Naive thymus-derived CD4-positive, alpha-beta T cell (primary cell): ENCODE measurements around the gene FKBP2. TPM values are rescaled to one million over a fixed set of nuclear protein-coding genes. Genes with fewer than 3 reads are reported as not detected.
A peak's percentile ranks its signal among the peaks of the same experiment; 100 is the strongest.

Experiments
- ATAC-seq: fragments of 150-1000 bp; cut with Tn5 transposase; 2 replicates; pipeline ENCODE4 v1.10.0; 2021; ENCODE audit warnings: mild to moderate bottlenecking, moderate library complexity
- CTCF ChIA-PET: fragments of 350-600 bp; sonication (Branson Sonifier 250); formaldehyde crosslinking; loops from one replicate; lab custom pipeline; 2021; ENCODE audit warnings: antibody characterized with exemption; lab: Charles Lee
- POLR2A ChIA-PET: fragments of 350-600 bp; sonication (Branson Sonifier 250); formaldehyde crosslinking; loops from one replicate; lab custom pipeline; 2021; ENCODE audit warnings: antibody characterized with exemption, inconsistent platforms; lab: Charles Lee
- DNase-seq, 9 donors: peaks; one replicate each; pipeline versions ENCODE4 v3.0.0 to v3.0.0-alpha.2; 2020 to 2022; ENCODE audit warnings: mixed read lengths in 1 of 9
- H3K27ac ChIP-seq: one replicate; pipeline ENCODE4 v1.7.0; 2013; ENCODE audit warnings: mild to moderate bottlenecking, low read depth, low read length, moderate library complexity
- H3K27me3 ChIP-seq, 2 donors: one replicate each; pipeline ENCODE4 v1.7.0; 2013; ENCODE audit warnings: low read length in 2 of 2, mild to moderate bottlenecking in 2 of 2, moderate library complexity in 2 of 2; ENCODE audit not compliant: control insufficient read depth in 2 of 2, insufficient read depth in 2 of 2
- H3K36me3 ChIP-seq, 3 experiments: 1 replicate in 2 of 3; 2 replicates in 1 of 3; pipeline ENCODE4 v1.7.0; 2013; ENCODE audit warnings: low read length in 3 of 3, mild to moderate bottlenecking in 3 of 3, moderate library complexity in 1 of 3; ENCODE audit not compliant: insufficient read depth in 3 of 3, control insufficient read depth in 2 of 3
- H3K4me1 ChIP-seq, 2 donors: one replicate each; pipeline ENCODE4 v1.7.0; 2013; ENCODE audit warnings: low read length in 2 of 2, mild to moderate bottlenecking in 2 of 2, moderate library complexity in 1 of 2; ENCODE audit not compliant: control insufficient read depth in 2 of 2, insufficient read depth in 2 of 2
- H3K4me3 ChIP-seq: 2 replicates; pipeline ENCODE4 v1.7.0; 2013; ENCODE audit warnings: mild to moderate bottlenecking, low read length
- H3K9me3 ChIP-seq, 3 experiments: 1 replicate in 2 of 3; 2 replicates in 1 of 3; pipeline ENCODE4 v1.7.0; 2013; ENCODE audit warnings: low read length in 3 of 3; ENCODE audit not compliant: control insufficient read depth in 2 of 3
- H3K27ac Mint-ChIP-seq, 9 donors: one replicate each; pipeline ENCODE4 v1.8.0; 2020 to 2022; ENCODE audit warnings: mixed read lengths in 9 of 9, mild to moderate bottlenecking in 8 of 9, moderate library complexity in 5 of 9, inconsistent platforms in 2 of 9
- H3K27me3 Mint-ChIP-seq, 5 donors: one replicate each; pipeline ENCODE4 v1.8.0; 2021 to 2022; ENCODE audit warnings: mixed read lengths in 5 of 5, mild to moderate bottlenecking in 1 of 5
- H3K36me3 Mint-ChIP-seq, 5 donors: one replicate each; pipeline ENCODE4 v1.8.0; 2020 to 2022; ENCODE audit warnings: mixed read lengths in 5 of 5, mild to moderate bottlenecking in 3 of 5, inconsistent platforms in 1 of 5
- H3K4me1 Mint-ChIP-seq, 7 donors: one replicate each; pipeline ENCODE4 v1.8.0; 2020 to 2022; ENCODE audit warnings: mixed read lengths in 7 of 7, mild to moderate bottlenecking in 3 of 7, inconsistent platforms in 1 of 7
- H3K4me3 Mint-ChIP-seq, 10 donors: one replicate each; pipeline ENCODE4 v1.8.0; 2020 to 2022; ENCODE audit warnings: mild to moderate bottlenecking in 10 of 10, mixed read lengths in 10 of 10, moderate library complexity in 6 of 10, inconsistent platforms in 2 of 10
- H3K9me3 Mint-ChIP-seq, 11 donors: one replicate each; pipeline ENCODE4 v1.8.0; 2020 to 2022; ENCODE audit warnings: mixed read lengths in 11 of 11, mild to moderate bottlenecking in 4 of 11, inconsistent platforms in 1 of 11, moderate library complexity in 1 of 11
- intact Hi-C, 2 donors: fragments of 100-400 bp; cut with micrococcal nuclease; formaldehyde crosslinking; loops; one replicate each; pipeline ENCODE4 v1.15.1; 2023
- polyA plus RNA-seq, 2 donors: library from polyadenylated mRNA; unstranded; fragments of 300-500 nt; fragmentation: Illumina TruSeq; gene quantifications; one replicate each; pipeline ENCODE4 v1.2.3, GENCODE V29; 2021
- total RNA-seq, 6 experiments: library from RNA in 5 of 6; stranded (reverse) in 5 of 6; gene quantifications; 1 replicate in 5 of 6; 2 replicates in 1 of 6; pipeline ENCODE4 v1.2.3 and lab custom pipeline; 2021 to 2026

The FKBP2 gene
- total and polyA plus RNA-seq, 7 experiments from 2014 or later, result 20.3 to 81.4 (median 36.8) TPM

GRCh38 chr11:64289002-64289564 is 48.2 kb downstream of the FKBP2 start:
- Histone ChIP-seq H3K27ac (no peak overlapping the region), H3K4me1 (peaks cover 6 to 7% of the 10 kb centered on the region in 2 donors), H3K9me3 (no peaks in the 10 kb centered on the region), H3K27me3 (peaks cover 0 to 9% of the 10 kb centered on the region in 2 donors), H3K4me3 (no peak overlapping the region), H3K36me3 (no peaks in the 10 kb centered on the region)
- H3K36me3 Mint-ChIP-seq, result peaks cover 0 to 3% (median 0%) of the 10 kb centered on the region in 5 donors
- H3K9me3 Mint-ChIP-seq, result peaks cover 0 to 2% (median 0%) of the 10 kb centered on the region in 11 donors
- intact Hi-C loops, result loop anchor here in 1 of 2 donors (5.0 kb wide), 1 partner anchor 82 kb away; the partner anchor contains the start of gene FERMT3
- DNase-seq (no peak), ATAC-seq (no peak)
- ChIA-PET POLR2A (interaction anchor here (0.6 to 1.2 kb wide), 4 partner anchors 12 to 97 kb away, joined by 3 to 4 read pairs (median 3); partner anchors contain the start of genes FERMT3, NUDT22 and TRPT1), CTCF (interaction anchor here (1.0 to 2.0 kb wide), 3 partner anchors 12 to 84 kb away, joined by 3 to 9 read pairs (median 5); partner anchors contain the start of genes CATSPERZ and NUDT22)
- H3K27ac Mint-ChIP-seq, result no peak overlapping the region
- peaks cover 16 to 29% (median 21%) of the 10 kb centered on the region in 5 donors for H3K27me3 Mint-ChIP-seq
- H3K4me1 Mint-ChIP-seq, result peaks cover 12 to 20% (median 16%) of the 10 kb centered on the region in 7 donors
- H3K4me3 Mint-ChIP-seq, result peak overlapping the region in 2 of 10 donors; percentile 16 to 56

GRCh38 chr11:64290352-64291261 is 49.7 kb downstream of the FKBP2 start:
- peaks cover 0 to 9% of the 10 kb centered on the region in 2 donors for H3K27me3 ChIP-seq
- DNase-seq (no peak), ATAC-seq (no peak)
- H3K36me3 ChIP-seq, result no peaks in the 10 kb centered on the region
- peaks cover 0 to 3% (median 0%) of the 10 kb centered on the region in 5 donors for H3K36me3 Mint-ChIP-seq
- H3K27me3 Mint-ChIP-seq, result peaks cover 28 to 44% (median 36%) of the 10 kb centered on the region in 5 donors
- H3K27ac Mint-ChIP-seq, result peak overlapping the region in 2 of 9 donors; percentile 41 to 50
- H3K4me3 Mint-ChIP-seq, result peak overlapping the region; percentile 28 to 88 (median 66)
- H3K4me1 Mint-ChIP-seq, result peaks cover 12 to 20% (median 14%) of the 10 kb centered on the region in 7 donors
- intact Hi-C loops, result no loop called here
- H3K27ac ChIP-seq, result no peak overlapping the region
- H3K4me3 ChIP-seq, result no peak overlapping the region
- ChIA-PET POLR2A (interaction anchor here (0.7 kb wide), 1 partner anchor 27 kb away, joined by 3 read pairs; the partner anchor contains the start of genes PRDX5 and TRMT112), CTCF (interaction anchor here (1.0 to 2.0 kb wide), 3 partner anchors 11 to 86 kb away, joined by 3 to 9 read pairs (median 5); partner anchors contain the start of genes CATSPERZ and NUDT22)
- no peaks in the 10 kb centered on the region for H3K9me3 ChIP-seq
- peaks cover 4 to 5% of the 10 kb centered on the region in 2 donors for H3K4me1 ChIP-seq
- H3K9me3 Mint-ChIP-seq, result peaks cover 0 to 2% (median 0%) of the 10 kb centered on the region in 11 donors

- Mint-ChIP-seq H3K27me3 (peaks cover 35 to 51% (median 37%) of the 10 kb centered on the region in 5 donors), H3K9me3 (peaks cover 0 to 2% (median 0%) of the 10 kb centered on the region in 11 donors), H3K4me3 (peak within 1 kb of the TSS; percentile 28 to 88 (median 66)), H3K27ac (peak within 1 kb of the TSS in 2 of 9 donors; percentile 41 to 50), H3K36me3 (peaks cover 0 to 3% (median 0%) of the 10 kb centered on the region in 5 donors), H3K4me1 (peaks cover 11 to 17% (median 14%) of the 10 kb centered on the region in 7 donors)
- CTCF ChIA-PET, result no interaction called here
- ATAC-seq, result no peak
- H3K4me3 ChIP-seq, result no peak within 1 kb of the TSS
- no peaks in the 10 kb centered on the region for H3K36me3 ChIP-seq
- POLR2A ChIA-PET, result no interaction called here
- H3K4me1 ChIP-seq, result peaks cover 0 to under 1% of the 10 kb centered on the region in 2 donors
- H3K27me3 ChIP-seq, result peaks cover 0 to 9% of the 10 kb centered on the region in 2 donors
- no peak for DNase-seq
- H3K9me3 ChIP-seq, result no peaks in the 10 kb centered on the region
- no peak within 1 kb of the TSS for H3K27ac ChIP-seq
- intact Hi-C loops, result no loop called here
Observed at GRCh38 chr11:64291262-64291751, 50.4 kb downstream of the FKBP2 start, which contains the start of gene KCNK4. Gene KCNK4, plus strand, starts transcription at chr11:64291302. Its CDS starts 1,717 bp downstream, at chr11:64293019.

- peak overlapping the region in 3 of 10 donors; percentile 57 to 83 (median 77) for H3K4me3 Mint-ChIP-seq
- no peaks in the 10 kb centered on the region for H3K36me3 ChIP-seq
- intact Hi-C loops, result loop anchor here in 1 of 2 donors (1.0 kb wide), 1 partner anchor 9 kb away; no protein-coding TSS in a partner anchor
- H3K9me3 Mint-ChIP-seq, result peaks cover 0 to 2% (median 0%) of the 10 kb centered on the region in 11 donors
- peaks cover 0 to 3% (median 0%) of the 10 kb centered on the region in 5 donors for H3K36me3 Mint-ChIP-seq
- H3K4me3 ChIP-seq, result no peak overlapping the region
- peaks cover 39 to 57% (median 43%) of the 10 kb centered on the region in 5 donors for H3K27me3 Mint-ChIP-seq
- no peak overlapping the region for H3K27ac Mint-ChIP-seq
- no peaks in the 10 kb centered on the region for H3K4me1 ChIP-seq
- H3K27me3 ChIP-seq, result peaks cover 0 to 11% of the 10 kb centered on the region in 2 donors
- H3K4me1 Mint-ChIP-seq, result peaks cover 5 to 11% (median 8%) of the 10 kb centered on the region in 7 donors
- ChIA-PET POLR2A (interaction anchor here (1.3 kb wide), 1 partner anchor 106 kb away, joined by 6 read pairs; the partner anchor contains the start of gene STIP1), CTCF (no interaction called here)
- no peak overlapping the region for H3K27ac ChIP-seq
- H3K9me3 ChIP-seq, result no peaks in the 10 kb centered on the region
- DNase-seq (peak in 3 of 9 donors; percentile 25 to 28 (median 27)), ATAC-seq (peak; percentile 57)
Observed at GRCh38 chr11:64291752-64292459, 51.0 kb downstream of the FKBP2 start.

- peaks cover 0 to 2% (median 0%) of the 10 kb centered on the region in 11 donors for H3K9me3 Mint-ChIP-seq
- peaks cover 9 to 13% (median 10%) of the 10 kb centered on the region in 7 donors for H3K4me1 Mint-ChIP-seq
- Histone ChIP-seq H3K27me3 (peaks cover 0 to 15% of the 10 kb centered on the region in 2 donors), H3K36me3 (no peaks in the 10 kb centered on the region), H3K4me1 (no peaks in the 10 kb centered on the region), H3K9me3 (no peaks in the 10 kb centered on the region), H3K27ac (no peak overlapping the region), H3K4me3 (no peak overlapping the region)
- ChIA-PET CTCF (interaction anchor here (0.5 kb wide), 1 partner anchor 88 kb away, joined by 3 read pairs; no protein-coding TSS in a partner anchor), POLR2A (interaction anchor here (1.1 to 1.3 kb wide), 2 partner anchors 8 to 107 kb away, joined by 3 to 6 read pairs; partner anchors contain the start of genes BAD and STIP1)
- H3K27ac Mint-ChIP-seq, result peak overlapping the region in 1 of 9 donors; percentile 43
- intact Hi-C loops, result loop anchor here in 1 of 2 donors (1.0 kb wide), 1 partner anchor 9 kb away; no protein-coding TSS in a partner anchor
- ATAC-seq (no peak), DNase-seq (no peak)
- H3K27me3 Mint-ChIP-seq, result peaks cover 45 to 65% (median 51%) of the 10 kb centered on the region in 5 donors
- H3K36me3 Mint-ChIP-seq, result peaks cover 0 to 3% (median 0%) of the 10 kb centered on the region in 5 donors
- H3K4me3 Mint-ChIP-seq, result peak overlapping the region in 9 of 10 donors; percentile 36 to 83 (median 66)
Observed at GRCh38 chr11:64292460-64293254, 51.8 kb downstream of the FKBP2 start.
